GM12878 (cell line): ENCODE measurements around the gene NOP9. TPM values are rescaled to one million over a fixed set of nuclear protein-coding genes. Genes with fewer than 3 reads are reported as not detected.

Experiments used
- ATAC-seq: fragments of 200-7000 bp; cut with Tn5 transposase; 3 replicates; pipeline ENCODE4 v1.9.1; 2020; ENCODE audit warnings: mild to moderate bottlenecking, moderate library complexity
- BruUV-seq: library from RNA; stranded (reverse); fragments of 400-500 nt; replicated peaks from 2 replicates; lab custom pipeline; 2021; lab: Mats Ljungman, UMichigan
- CTCF ChIA-PET: fragments of 300-600 bp; sonication (Branson Sonifier 250); formaldehyde crosslinking; extraction: SDS; loops from one replicate; lab custom pipeline; 2021; ENCODE audit warnings: inconsistent platforms; lab: Yijun Ruan, JAX
- POLR2A ChIA-PET: fragments of 350-600 bp; formaldehyde crosslinking; extraction: SDS; loops from one replicate; lab custom pipeline; 2021; ENCODE audit warnings: inconsistent platforms; lab: Charles Lee
- RAD21 ChIA-PET: fragments of 300-600 bp; sonication (Branson Sonifier 250); formaldehyde crosslinking; loops from one replicate; lab custom pipeline; 2023; ENCODE audit warnings: antibody characterized with exemption; ENCODE audit not compliant: unreplicated experiment; lab: Charles Lee
- SMC1A ChIA-PET: fragments of 300-600 bp; sonication (Branson Sonifier 250); formaldehyde crosslinking; loops from one replicate; lab custom pipeline; 2023; ENCODE audit not compliant: unreplicated experiment, uncharacterized antibody; lab: Charles Lee
- DNase-seq: peaks from one replicate; pipeline ENCODE4 v3.0.0-alpha.2; 2011; ENCODE audit warnings: low read depth, low spot score
- FAIRE-seq: peaks from 3 replicates; lab custom pipeline; 2011; peaks lifted over from hg19 to GRCh38; lab: Jason Lieb, UNC
- H2AFZ ChIP-seq: 2 replicates; pipeline ENCODE4 v1.6.0; 2011; ENCODE audit warnings: low read depth, low read length, control low read depth; ENCODE audit not compliant: control insufficient read depth
- H3K27ac ChIP-seq: 2 replicates; pipeline ENCODE4 v1.5.1; 2011; ENCODE audit warnings: control low read depth; ENCODE audit not compliant: control insufficient read depth, insufficient read depth
- H3K27me3 ChIP-seq, 2 experiments: replicated peaks in 1 of 2; 2 replicates each; pipeline versions ENCODE4 v1.6.0 to v1.6.1; 2011; ENCODE audit warnings: low read length in 1 of 2; ENCODE audit not compliant: control insufficient read depth in 2 of 2, insufficient read depth in 2 of 2
- H3K36me3 ChIP-seq, 2 experiments: 2 replicates each; pipeline ENCODE4 v1.5.1; 2011; ENCODE audit warnings: low read length in 1 of 2; ENCODE audit not compliant: control insufficient read depth in 2 of 2, insufficient read depth in 2 of 2
- H3K4me1 ChIP-seq: 2 replicates; pipeline ENCODE4 v1.6.1; 2011; ENCODE audit warnings: mild to moderate bottlenecking, low read length, moderate library complexity, mixed read lengths; ENCODE audit not compliant: control insufficient read depth, insufficient read depth
- H3K4me2 ChIP-seq: 2 replicates; pipeline ENCODE4 v1.6.0; 2011; ENCODE audit warnings: control low read depth; ENCODE audit not compliant: control insufficient read depth, insufficient read depth
- H3K4me3 ChIP-seq: fragments of 200-600 bp; sonication (generic); 2 replicates; pipeline ENCODE4 v1.5.1; 2016
- H3K79me2 ChIP-seq: 2 replicates; pipeline ENCODE4 v1.6.0; 2011; ENCODE audit warnings: low read length; ENCODE audit not compliant: control insufficient read depth, insufficient read depth
- H3K9ac ChIP-seq: 2 replicates; pipeline ENCODE4 v1.8.0; 2011; ENCODE audit warnings: low read length, control low read depth, mixed read lengths; ENCODE audit not compliant: control insufficient read depth, insufficient read depth
- H3K9me3 ChIP-seq: replicated peaks from 3 replicates; pipeline ENCODE4 v1.5.1; 2011; ENCODE audit warnings: mild to moderate bottlenecking, low read length; ENCODE audit not compliant: control insufficient read depth, insufficient read depth
- H4K20me1 ChIP-seq: 2 replicates; pipeline ENCODE4 v1.6.0; 2011; ENCODE audit not compliant: control insufficient read depth, insufficient read depth
- ESRRA ChIP-seq: IDR thresholded peaks from 2 replicates; pipeline ENCODE4 v1.6.1; 2012; ENCODE audit warnings: mild to moderate bottlenecking, low read length, improper control_type of control experiment
- FOXK2 ChIP-seq: fragments of 450-650 bp; IDR thresholded peaks from 2 replicates; pipeline ENCODE4 v1.6.1; 2017; ENCODE audit warnings: mild to moderate bottlenecking, moderate library complexity
- HCFC1 ChIP-seq: fragments of 150-350 bp; IDR thresholded peaks from 2 replicates; pipeline ENCODE4 v1.6.1; 2014; ENCODE audit warnings: low read length
- IRF4 ChIP-seq: IDR thresholded peaks from 2 replicates; pipeline ENCODE4 v1.6.1; 2011; ENCODE audit warnings: low read depth, low read length
- JUND ChIP-seq: IDR thresholded peaks from 2 replicates; pipeline ENCODE4 v1.6.1; 2012; ENCODE audit warnings: low read depth, mild to moderate bottlenecking, low read length, improper control_type of control experiment, moderate library complexity
- LARP7 ChIP-seq: fragments of 450-650 bp; IDR thresholded peaks from 2 replicates; pipeline ENCODE4 v1.6.1; 2017; ENCODE audit warnings: mild to moderate bottlenecking
- MTA2 ChIP-seq: fragments of 450-650 bp; IDR thresholded peaks from 2 replicates; pipeline ENCODE4 v1.6.1; 2016; ENCODE audit warnings: low read depth, mild to moderate bottlenecking, moderate library complexity
- MYB ChIP-seq: fragments of 150-350 bp; IDR thresholded peaks from 2 replicates; pipeline ENCODE4 v1.6.1; 2014; ENCODE audit warnings: mild to moderate bottlenecking, low read depth, low read length, borderline replicate concordance
- NFIC ChIP-seq: IDR thresholded peaks from 2 replicates; pipeline ENCODE4 v1.6.1; 2012; ENCODE audit warnings: low read depth, mild to moderate bottlenecking, inconsistent platforms, low read length, moderate library complexity
- RBBP5 ChIP-seq: fragments of 200-600 bp; sonication (generic); conservative IDR thresholded peaks from 2 replicates; pipeline ENCODE4 v1.6.1; 2016
- RCOR1 ChIP-seq: conservative IDR thresholded peaks from 2 replicates; pipeline ENCODE4 v1.6.1; 2012; ENCODE audit warnings: low read depth, low read length, improper control_type of control experiment
- SIN3A ChIP-seq: IDR thresholded peaks from 2 replicates; pipeline ENCODE4 v1.6.1; 2012; ENCODE audit warnings: low read depth, low read length, improper control_type of control experiment
- SMAD1 ChIP-seq: fragments of 450-650 bp; IDR thresholded peaks from 2 replicates; pipeline ENCODE4 v1.6.1; 2018; ENCODE audit warnings: mild to moderate bottlenecking, low read depth; ENCODE audit not compliant: partially characterized antibody
- SPI1 ChIP-seq: IDR thresholded peaks from 2 replicates; pipeline ENCODE4 v1.6.1; 2011; ENCODE audit warnings: low read depth, mild to moderate bottlenecking, low read length, moderate library complexity, borderline replicate concordance; ENCODE audit not compliant: insufficient read depth
- WGBS: methylation state at CpG from one replicate; pipeline ENCODE4 v1.1.6; 2016; ENCODE audit warnings: low lambda C conversion rate; ENCODE audit not compliant: insufficient replicate concordance, insufficient coverage; ENCODE audit errors: missing lambda C conversion rate; 5-methylcytosine and 5-hydroxymethylcytosine counted together
- in situ Hi-C: fragments of 300-500 bp; cut with MboI; formaldehyde crosslinking; loops from 9 replicates; pipeline ENCODE4 v1.14.3; 2018; ENCODE audit warnings: mixed read lengths
- intact Hi-C: fragments of 100-400 bp; cut with micrococcal nuclease; formaldehyde crosslinking; loops from one replicate; pipeline ENCODE4 v1.14.2; 2022; ENCODE audit not compliant: unreplicated experiment
- polyA plus RNA-seq, 11 experiments: library from polyadenylated mRNA; depleted of rRNA in 4 of 11; unstranded in 6 of 11; stranded (reverse) in 5 of 11; fragments of >200 nt; fragmentation: Nextera tagmentation in 4 of 11; fragmentation: Illumina TruSeq in 1 of 11; extraction: Ambion mirVana in 4 of 11; extraction: Trizol in 1 of 11; gene quantifications; 1 replicate in 1 of 11; 2 replicates in 10 of 11; pipeline versions ENCODE4 v1.2.1 to v1.2.3, GENCODE V29; 2011 to 2016; ENCODE audit warnings: inconsistent platforms in 2 of 11, missing spikeins in 2 of 11, low read depth in 1 of 11
- total RNA-seq, 4 experiments: library from RNA; depleted of rRNA in 3 of 4; stranded (reverse); fragments of >200 nt in 3 of 4; fragmentation: Illumina TruSeq in 1 of 4; extraction: Trizol in 1 of 4; gene quantifications; 2 replicates each; pipeline versions ENCODE4 v1.2.1 to v1.2.3, GENCODE V29; 2013 to 2021
- TF ChIP-seq, protein P1 (sequence below): IDR thresholded peaks from 2 replicates; pipeline ENCODE4 v1.6.1; 2012; ENCODE audit warnings: low read depth, low read length, improper control_type of control experiment
- TF ChIP-seq, protein P2 (sequence below): IDR thresholded peaks from 2 replicates; pipeline ENCODE4 v1.6.1; 2012; ENCODE audit warnings: improper control_type of control experiment, low read depth, low read length; ENCODE audit not compliant: insufficient replicate concordance
- TF ChIP-seq, protein P3 (sequence below): fragments of 450-650 bp; IDR thresholded peaks from 2 replicates; pipeline ENCODE4 v1.6.1; 2018; ENCODE audit warnings: borderline replicate concordance, mild to moderate bottlenecking; ENCODE audit not compliant: partially characterized antibody

NOP9 gene
- total and polyA plus RNA-seq, 10 of the 15 experiments (the other 5 are each of a cell fraction or from before 2014, with no cell fraction given), result 2.4 to 43.9 (median 20.3) TPM

DNA sequence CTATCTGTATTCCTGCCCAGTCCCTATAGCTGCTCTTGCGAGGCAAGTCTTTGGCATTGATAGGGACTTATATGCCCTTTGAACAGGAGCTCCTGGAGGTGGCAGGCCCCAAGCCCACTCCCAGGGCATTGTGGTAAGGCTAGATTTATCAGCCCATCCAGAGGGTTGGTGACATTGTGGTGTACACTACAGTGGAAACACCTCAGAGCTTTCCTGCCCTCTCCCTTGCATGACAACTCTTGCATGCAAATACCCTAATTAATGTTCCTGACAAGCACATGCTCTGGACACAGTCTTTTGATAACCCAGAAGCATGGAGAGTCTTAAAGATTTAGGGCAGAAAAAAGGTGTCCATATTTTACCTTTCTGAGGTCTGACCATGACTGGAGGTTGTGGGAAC, 41.0 kb downstream of the NOP9 start:
- intact Hi-C loops, result no loop called here
- H3K4me2 ChIP-seq, result no peak overlapping the region
- no peak for ATAC-seq
- no peak for FAIRE-seq
- no peaks in the 10 kb centered on the region; a peak in 1 of 4 replicates for H3K36me3 ChIP-seq
- H3K79me2 ChIP-seq, result no peaks in the 10 kb centered on the region
- ChIA-PET POLR2A (interaction anchor here (0.5 to 4.7 kb wide), 4 partner anchors 25 to 90 kb away, joined by 3 to 23 read pairs (median 4); partner anchors contain the start of genes CBLN3 and KHNYN), RAD21 (interaction anchor here (1.2 to 5.7 kb wide), 3 partner anchors 25 to 95 kb away, joined by 4 to 45 read pairs (median 15); partner anchors contain the start of genes CBLN3 and KHNYN), CTCF (interaction anchor here (0.8 to 16.6 kb wide), 10 partner anchors 8 to 99 kb away, joined by 3 to 452 read pairs (median 8); partner anchors contain the start of genes CBLN3, CIDEB, KHNYN and SDR39U1), SMC1A (interaction anchor here (0.6 to 7.7 kb wide), 6 partner anchors 17 to 762 kb away, joined by 3 to 73 read pairs (median 3); partner anchors contain the start of genes JPH4, KHNYN and LTB4R2)
- H3K4me3 ChIP-seq, result no peak overlapping the region
- DNase-seq, result no peak
- no peaks in the 10 kb centered on the region for H4K20me1 ChIP-seq
- H3K9me3 ChIP-seq, result no peaks in the 10 kb centered on the region
- WGBS, result 92% methylated on average over 1 of the region's 1 CpG
- no peak overlapping the region for H3K27ac ChIP-seq
- no TSS peak for BruUV-seq
- no peak overlapping the region for H3K9ac ChIP-seq
- no peaks in the 10 kb centered on the region for H3K27me3 ChIP-seq
- peaks cover 6% of the 10 kb centered on the region; the same call in 1 of the 2 replicates for H3K4me1 ChIP-seq
- H2AFZ ChIP-seq, result no peak overlapping the region
- in situ Hi-C loops, result no loop called here
- TF ChIP-seq LARP7 (no peak), NFIC (no peak), IRF4 (no peak), MTA2 (no peak), FOXK2 (no peak), MYB (no peak), ESRRA (no peak), RCOR1 (no peak), JUND (no peak), SMAD1 (no peak), RBBP5 (no peak), HCFC1 (no peak), SIN3A (no peak), SPI1 (no peak)
- TF ChIP-seq, protein P1, sequence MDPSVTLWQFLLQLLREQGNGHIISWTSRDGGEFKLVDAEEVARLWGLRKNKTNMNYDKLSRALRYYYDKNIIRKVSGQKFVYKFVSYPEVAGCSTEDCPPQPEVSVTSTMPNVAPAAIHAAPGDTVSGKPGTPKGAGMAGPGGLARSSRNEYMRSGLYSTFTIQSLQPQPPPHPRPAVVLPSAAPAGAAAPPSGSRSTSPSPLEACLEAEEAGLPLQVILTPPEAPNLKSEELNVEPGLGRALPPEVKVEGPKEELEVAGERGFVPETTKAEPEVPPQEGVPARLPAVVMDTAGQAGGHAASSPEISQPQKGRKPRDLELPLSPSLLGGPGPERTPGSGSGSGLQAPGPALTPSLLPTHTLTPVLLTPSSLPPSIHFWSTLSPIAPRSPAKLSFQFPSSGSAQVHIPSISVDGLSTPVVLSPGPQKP, result no peak
- TF ChIP-seq, protein P2, sequence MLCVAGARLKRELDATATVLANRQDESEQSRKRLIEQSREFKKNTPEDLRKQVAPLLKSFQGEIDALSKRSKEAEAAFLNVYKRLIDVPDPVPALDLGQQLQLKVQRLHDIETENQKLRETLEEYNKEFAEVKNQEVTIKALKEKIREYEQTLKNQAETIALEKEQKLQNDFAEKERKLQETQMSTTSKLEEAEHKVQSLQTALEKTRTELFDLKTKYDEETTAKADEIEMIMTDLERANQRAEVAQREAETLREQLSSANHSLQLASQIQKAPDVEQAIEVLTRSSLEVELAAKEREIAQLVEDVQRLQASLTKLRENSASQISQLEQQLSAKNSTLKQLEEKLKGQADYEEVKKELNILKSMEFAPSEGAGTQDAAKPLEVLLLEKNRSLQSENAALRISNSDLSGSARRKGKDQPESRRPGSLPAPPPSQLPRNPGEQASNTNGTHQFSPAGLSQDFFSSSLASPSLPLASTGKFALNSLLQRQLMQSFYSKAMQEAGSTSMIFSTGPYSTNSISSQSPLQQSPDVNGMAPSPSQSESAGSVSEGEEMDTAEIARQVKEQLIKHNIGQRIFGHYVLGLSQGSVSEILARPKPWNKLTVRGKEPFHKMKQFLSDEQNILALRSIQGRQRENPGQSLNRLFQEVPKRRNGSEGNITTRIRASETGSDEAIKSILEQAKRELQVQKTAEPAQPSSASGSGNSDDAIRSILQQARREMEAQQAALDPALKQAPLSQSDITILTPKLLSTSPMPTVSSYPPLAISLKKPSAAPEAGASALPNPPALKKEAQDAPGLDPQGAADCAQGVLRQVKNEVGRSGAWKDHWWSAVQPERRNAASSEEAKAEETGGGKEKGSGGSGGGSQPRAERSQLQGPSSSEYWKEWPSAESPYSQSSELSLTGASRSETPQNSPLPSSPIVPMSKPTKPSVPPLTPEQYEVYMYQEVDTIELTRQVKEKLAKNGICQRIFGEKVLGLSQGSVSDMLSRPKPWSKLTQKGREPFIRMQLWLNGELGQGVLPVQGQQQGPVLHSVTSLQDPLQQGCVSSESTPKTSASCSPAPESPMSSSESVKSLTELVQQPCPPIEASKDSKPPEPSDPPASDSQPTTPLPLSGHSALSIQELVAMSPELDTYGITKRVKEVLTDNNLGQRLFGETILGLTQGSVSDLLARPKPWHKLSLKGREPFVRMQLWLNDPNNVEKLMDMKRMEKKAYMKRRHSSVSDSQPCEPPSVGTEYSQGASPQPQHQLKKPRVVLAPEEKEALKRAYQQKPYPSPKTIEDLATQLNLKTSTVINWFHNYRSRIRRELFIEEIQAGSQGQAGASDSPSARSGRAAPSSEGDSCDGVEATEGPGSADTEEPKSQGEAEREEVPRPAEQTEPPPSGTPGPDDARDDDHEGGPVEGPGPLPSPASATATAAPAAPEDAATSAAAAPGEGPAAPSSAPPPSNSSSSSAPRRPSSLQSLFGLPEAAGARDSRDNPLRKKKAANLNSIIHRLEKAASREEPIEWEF, result no peak
- TF ChIP-seq, protein P3, sequence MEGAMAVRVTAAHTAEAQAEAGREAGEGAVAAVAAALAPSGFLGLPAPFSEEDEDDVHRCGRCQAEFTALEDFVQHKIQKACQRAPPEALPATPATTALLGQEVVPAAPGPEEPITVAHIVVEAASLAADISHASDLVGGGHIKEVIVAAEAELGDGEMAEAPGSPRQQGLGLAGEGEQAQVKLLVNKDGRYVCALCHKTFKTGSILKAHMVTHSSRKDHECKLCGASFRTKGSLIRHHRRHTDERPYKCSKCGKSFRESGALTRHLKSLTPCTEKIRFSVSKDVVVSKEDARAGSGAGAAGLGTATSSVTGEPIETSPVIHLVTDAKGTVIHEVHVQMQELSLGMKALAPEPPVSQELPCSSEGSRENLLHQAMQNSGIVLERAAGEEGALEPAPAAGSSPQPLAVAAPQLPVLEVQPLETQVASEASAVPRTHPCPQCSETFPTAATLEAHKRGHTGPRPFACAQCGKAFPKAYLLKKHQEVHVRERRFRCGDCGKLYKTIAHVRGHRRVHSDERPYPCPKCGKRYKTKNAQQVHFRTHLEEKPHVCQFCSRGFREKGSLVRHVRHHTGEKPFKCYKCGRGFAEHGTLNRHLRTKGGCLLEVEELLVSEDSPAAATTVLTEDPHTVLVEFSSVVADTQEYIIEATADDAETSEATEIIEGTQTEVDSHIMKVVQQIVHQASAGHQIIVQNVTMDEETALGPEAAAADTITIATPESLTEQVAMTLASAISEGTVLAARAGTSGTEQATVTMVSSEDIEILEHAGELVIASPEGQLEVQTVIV, result no peak
